Ishikawa (cell line): ENCODE data around the gene ADCY5.

ENCODE experiments used
- CREB1 ChIP-seq: IDR thresholded peaks from 2 replicates; pipeline ENCODE4 v1.6.1; 2012; ENCODE audit warnings: low read depth
- EGR1 ChIP-seq: IDR thresholded peaks from 2 replicates; pipeline ENCODE4 v1.6.1; 2012
- EP300 ChIP-seq: IDR thresholded peaks from 2 replicates; pipeline ENCODE4 v1.6.1; 2012; ENCODE audit warnings: borderline replicate concordance
- FOXM1 ChIP-seq: IDR thresholded peaks from 2 replicates; pipeline ENCODE4 v1.6.1; 2012; ENCODE audit warnings: low read depth, borderline replicate concordance
- MAX ChIP-seq: IDR thresholded peaks from 2 replicates; pipeline ENCODE4 v1.6.1; 2012
- NFIC ChIP-seq: IDR thresholded peaks from 2 replicates; pipeline ENCODE4 v1.6.1; 2012
- RAD21 ChIP-seq: IDR thresholded peaks from 2 replicates; pipeline ENCODE4 v1.6.1; 2012; ENCODE audit warnings: low read depth
- TAF1 ChIP-seq: IDR thresholded peaks from 2 replicates; pipeline ENCODE4 v1.6.1; 2012; ENCODE audit warnings: low read depth, mild to moderate bottlenecking
- TCF12 ChIP-seq: IDR thresholded peaks from 2 replicates; pipeline ENCODE4 v1.6.1; 2012; ENCODE audit warnings: low read depth
- TEAD4 ChIP-seq: IDR thresholded peaks from 2 replicates; pipeline ENCODE4 v1.6.1; 2012
- USF1 ChIP-seq: IDR thresholded peaks from 2 replicates; pipeline ENCODE4 v1.6.1; 2012
- YY1 ChIP-seq: IDR thresholded peaks from 2 replicates; pipeline ENCODE4 v1.6.1; 2012; ENCODE audit warnings: low read depth

- no peak for TF ChIP-seq MAX
- no peak for TF ChIP-seq RAD21
- no peak for TF ChIP-seq FOXM1
- TF ChIP-seq EP300: no peak
- no peak for TF ChIP-seq CREB1
- TF ChIP-seq NFIC: no peak
- TF ChIP-seq TCF12: no peak
- no peak for TF ChIP-seq USF1
- no peak for TF ChIP-seq YY1
- no peak for TF ChIP-seq TEAD4
- no peak for TF ChIP-seq TAF1
- no peak for TF ChIP-seq EGR1
These were observed 60.8 kb downstream of the ADCY5 start for GRCh38 chr3:123388042-123388441.
